ENCODE measurements around the gene GPR3.

Gene GPR3

GRCh38 chr1:27392096-27392777 lies at the start of gene GPR3:
Gene GPR3 (plus strand): TSS chr1:27392622. CDS start chr1:27393799, 1,177 bp downstream.
- DNase-seq, result peak; percentile 74 to 98 (median 90)
- intact Hi-C loops (cut with DNase I), result loop anchor here (10.0 kb wide), 1 partner anchor 273 kb away; no protein-coding TSS in a partner anchor

- peak in 2 of 10 donors; percentile 80 to 85 for DNase-seq
- intact Hi-C loops (cut with DNase I), result no loop called here
Observed at GRCh38 chr1:27342778-27343638, 49.4 kb upstream of the GPR3 start.

GRCh38 chr1:27343639-27344025 lies 48.8 kb upstream of the GPR3 start:
- no peak for DNase-seq
- intact Hi-C loops (cut with DNase I), result no loop called here

- DNase-seq, result peak in 2 of 10 donors; percentile 39 to 73
- intact Hi-C loops (cut with DNase I), result no loop called here
Observed at GRCh38 chr1:27345272-27345671, 47.1 kb upstream of the GPR3 start.

GRCh38 chr1:27346357-27346756 lies 46.1 kb upstream of the GPR3 start:
- intact Hi-C loops (cut with DNase I), result no loop called here

GRCh38 chr1:27346991-27347624 lies 45.3 kb upstream of the GPR3 start:
- intact Hi-C loops (cut with DNase I), result no loop called here
- no peak for DNase-seq

More at GRCh38 chr1:27346357-27346756, 46.1 kb upstream of the GPR3 start:
- DNase-seq, result no peak

- intact Hi-C loops (cut with DNase I), result no loop called here
- peak in 1 of 10 donors; percentile 82 for DNase-seq
Observed at GRCh38 chr1:27348861-27349783, 43.3 kb upstream of the GPR3 start.

GRCh38 chr1:27349784-27350662 lies 42.4 kb upstream of the GPR3 start:
- intact Hi-C loops (cut with DNase I), result no loop called here
- peak in 6 of 10 donors; percentile 31 to 92 (median 70) for DNase-seq

- DNase-seq, result no peak
- intact Hi-C loops (cut with DNase I), result no loop called here
Observed at GRCh38 chr1:27350663-27351540, 41.5 kb upstream of the GPR3 start.

- intact Hi-C loops (cut with DNase I), result no loop called here
- no peak for DNase-seq
Observed at GRCh38 chr1:27351541-27352107, 40.8 kb upstream of the GPR3 start.

GRCh38 chr1:27353166-27353565 lies 39.3 kb upstream of the GPR3 start:
- intact Hi-C loops (cut with DNase I), result no loop called here
- DNase-seq, result no peak

- intact Hi-C loops (cut with DNase I), result no loop called here
- no peak for DNase-seq
Observed at GRCh38 chr1:27353629-27354028, 38.8 kb upstream of the GPR3 start.

- intact Hi-C loops (cut with DNase I), result no loop called here
- DNase-seq, result no peak
Observed at GRCh38 chr1:27355683-27356082, 36.7 kb upstream of the GPR3 start.

- no peak for DNase-seq
- intact Hi-C loops (cut with DNase I), result no loop called here
Observed at GRCh38 chr1:27356277-27356618, 36.2 kb upstream of the GPR3 start.

- intact Hi-C loops (cut with DNase I), result no loop called here
- DNase-seq, result no peak
Observed at GRCh38 chr1:27356619-27357280, 35.7 kb upstream of the GPR3 start.

GRCh38 chr1:27357281-27358037 lies 35.0 kb upstream of the GPR3 start:
- DNase-seq, result peak in 8 of 10 donors; percentile 46 to 95 (median 64)
- intact Hi-C loops (cut with DNase I), result no loop called here

All from posterior cingulate gyrus (tissue), 11 donors.